Transverse colon (tissue), 4 donors: ENCODE measurements around the gene ZP3.

Source experiments
- CTCF ChIP-seq, 5 experiments: fragments of 200-600 bp in 3 of 5; fragments of 450-650 bp in 2 of 5; sonication (generic) in 3 of 5; IDR thresholded peaks; 1 replicate in 2 of 5; 2 replicates in 3 of 5; pipeline ENCODE4 v1.5.1; 2016 to 2017; ENCODE audit warnings: antibody characterized with exemption in 5 of 5, inconsistent platforms in 3 of 5, mild to moderate bottlenecking in 2 of 5, moderate library complexity in 1 of 5
- EP300 ChIP-seq: sonication (generic); formaldehyde crosslinking; IDR thresholded peaks from one replicate; pipeline ENCODE4 v1.6.1; 2017; ENCODE audit warnings: antibody characterized with exemption, low read depth
- POLR2A ChIP-seq: fragments of 450-650 bp; IDR thresholded peaks from one replicate; pipeline ENCODE4 v1.6.1; 2016; ENCODE audit warnings: antibody characterized with exemption, mild to moderate bottlenecking, moderate library complexity
- POLR2AphosphoS5 ChIP-seq, 3 donors: sonication (generic); formaldehyde crosslinking; IDR thresholded peaks; one replicate each; pipeline ENCODE4 v1.6.1; 2016; ENCODE audit warnings: antibody characterized with exemption in 3 of 3

GRCh38 chr7:76400248-76400647, 24.5 kb upstream of the ZP3 start:
- TF ChIP-seq CTCF (IDR thresholded peaks at IDR 0.05) (no peak), POLR2A (no peak), POLR2AphosphoS5 (IDR thresholded peaks at IDR 0.05) (no peak), EP300 (no peak)
